Caco-2 (cell line): ENCODE measurements around the gene STUM. TPM values are rescaled to one million over a fixed set of nuclear protein-coding genes. Genes with fewer than 3 reads are reported as not detected.

ENCODE experiments used
- BruUV-seq: library from RNA; stranded (reverse); fragments of 400-500 nt; replicated peaks from 2 replicates; lab custom pipeline; 2021; lab: Mats Ljungman, UMichigan
- CTCF ChIA-PET: fragments of 300-600 bp; sonication (Branson Sonifier 250); formaldehyde crosslinking; loops from one replicate; lab custom pipeline; 2022; ENCODE audit warnings: antibody characterized with exemption; lab: Charles Lee
- POLR2A ChIA-PET: fragments of 300-600 bp; sonication (Branson Sonifier 250); formaldehyde crosslinking; loops from one replicate; lab custom pipeline; 2022; ENCODE audit warnings: antibody characterized with exemption; lab: Charles Lee
- DNase-seq, 2 experiments: peaks; one replicate each; pipeline versions ENCODE4 v3.0.0 to v3.0.0-alpha.2; 2020 to 2022
- H3K27me3 ChIP-seq: replicated peaks from 2 replicates; pipeline ENCODE4 v1.6.0; 2011; ENCODE audit warnings: low read length; ENCODE audit not compliant: control insufficient read depth, insufficient read depth
- H3K36me3 ChIP-seq: 2 replicates; pipeline ENCODE4 v1.5.1; 2011; ENCODE audit warnings: low read length; ENCODE audit not compliant: control insufficient read depth, insufficient read depth
- H3K4me1 ChIP-seq: fragments of 250-450 bp; sonication (Bioruptor Pico); 2 replicates; pipeline ENCODE4 v1.5.1; 2020; ENCODE audit warnings: mild to moderate bottlenecking
- H3K4me3 ChIP-seq: 2 replicates; pipeline ENCODE4 v1.5.1; 2011; ENCODE audit warnings: low read depth, mild to moderate bottlenecking, control low read depth, low read length
- H3K9me3 ChIP-seq: fragments of 250-450 bp; sonication (Bioruptor Pico); 2 replicates; pipeline ENCODE4 v1.5.1; 2020; ENCODE audit warnings: mild to moderate bottlenecking, moderate library complexity
- H3K27ac Mint-ChIP-seq: one replicate; pipeline ENCODE4 v1.8.0; 2022; ENCODE audit warnings: mixed read lengths; ENCODE audit not compliant: unreplicated experiment
- H3K27me3 Mint-ChIP-seq: one replicate; pipeline ENCODE4 v1.8.0; 2022; ENCODE audit warnings: mixed read lengths; ENCODE audit not compliant: insufficient read depth, unreplicated experiment
- H3K36me3 Mint-ChIP-seq: one replicate; pipeline ENCODE4 v1.8.0; 2022; ENCODE audit warnings: mild to moderate bottlenecking, mixed read lengths; ENCODE audit not compliant: insufficient read depth, unreplicated experiment
- H3K4me1 Mint-ChIP-seq: one replicate; pipeline ENCODE4 v1.8.0; 2022; ENCODE audit warnings: low read depth, mixed read lengths; ENCODE audit not compliant: unreplicated experiment
- H3K4me3 Mint-ChIP-seq: one replicate; pipeline ENCODE4 v1.8.0; 2022; ENCODE audit warnings: mild to moderate bottlenecking, moderate library complexity, mixed read lengths; ENCODE audit not compliant: unreplicated experiment
- H3K9me3 Mint-ChIP-seq: one replicate; pipeline ENCODE4 v1.8.0; 2022; ENCODE audit warnings: mixed read lengths; ENCODE audit not compliant: unreplicated experiment
- CTCF ChIP-seq, 2 experiments: fragments of 200-600 bp in 1 of 2; IDR thresholded peaks; 1 replicate in 1 of 2; 2 replicates in 1 of 2; pipeline versions ENCODE4 v1.5.1 to v1.8.0; 2011 to 2022; ENCODE audit warnings: antibody characterized with exemption in 1 of 2, control low read depth in 1 of 2, inconsistent platforms in 1 of 2, low read depth in 1 of 2, low read length in 1 of 2, mild to moderate bottlenecking in 1 of 2, moderate library complexity in 1 of 2; ENCODE audit not compliant: insufficient read depth in 1 of 2, severe bottlenecking in 1 of 2, unreplicated experiment in 1 of 2
- intact Hi-C: fragments of 100-400 bp; cut with micrococcal nuclease; formaldehyde crosslinking; loops from one replicate; pipeline ENCODE4 v1.10.0; 2022; ENCODE audit not compliant: unreplicated experiment
- total RNA-seq: library from RNA; stranded (reverse); gene quantifications from 2 replicates; pipeline ENCODE4 v1.2.3, GENCODE V29; 2022

The STUM gene
- total RNA-seq, 1 experiment from 2014 or later = 1.7 TPM

- Histone ChIP-seq H3K4me1 (peaks cover 29% of the 10 kb centered on the region), H3K9me3 (no peaks in the 10 kb centered on the region), H3K36me3 (no peaks in the 10 kb centered on the region), H3K27me3 (no peaks in the 10 kb centered on the region), H3K4me3 (no peak overlapping the region)
- Mint-ChIP-seq H3K4me1 (peaks cover 7% of the 10 kb centered on the region), H3K27ac (no peak overlapping the region), H3K27me3 (no peaks in the 10 kb centered on the region), H3K4me3 (no peak overlapping the region), H3K36me3 (peaks cover 4% of the 10 kb centered on the region), H3K9me3 (no peaks in the 10 kb centered on the region)
- peak; percentile 68 to 69 for DNase-seq
- no TSS peak for BruUV-seq
- ChIA-PET POLR2A (no interaction called here), CTCF (interaction anchor here (0.6 to 1.4 kb wide), 7 partner anchors 39 to 580 kb away, joined by 3 to 7 read pairs (median 4); partner anchors contain the start of genes PARP1 and STUM)
- intact Hi-C loops = no loop called here
- TF ChIP-seq CTCF (IDR thresholded peaks at IDR 0.05; ENCODE audit: insufficient read depth in 1 of 2, low read depth in 1 of 2, low read length in 1 of 2, severe bottlenecking in 1 of 2, unreplicated experiment in 1 of 2) = peak; percentile 87 to 89
Measured at GRCh38 chr1:226608699-226609505, 60.3 kb downstream of the STUM start.

GRCh38 chr1:226609836-226610455 is 61.4 kb downstream of the STUM start:
- Mint-ChIP-seq H3K27me3 (no peaks in the 10 kb centered on the region), H3K4me3 (no peak overlapping the region), H3K4me1 (peaks cover 6% of the 10 kb centered on the region), H3K9me3 (no peaks in the 10 kb centered on the region), H3K27ac (no peak overlapping the region), H3K36me3 (no peaks in the 10 kb centered on the region)
- DNase-seq = no peak
- CTCF ChIA-PET = interaction anchor here (0.6 to 1.4 kb wide), 4 partner anchors 40 to 728 kb away, joined by 3 to 5 read pairs (median 3); no protein-coding TSS in a partner anchor
- Histone ChIP-seq H3K4me3 (no peak overlapping the region), H3K27me3 (no peaks in the 10 kb centered on the region), H3K4me1 (peaks cover 23% of the 10 kb centered on the region), H3K9me3 (no peaks in the 10 kb centered on the region), H3K36me3 (no peaks in the 10 kb centered on the region)
- no TSS peak for BruUV-seq
- intact Hi-C loops = loop anchor here (5.0 kb wide), 1 partner anchor 188 kb away; no protein-coding TSS in a partner anchor
- TF ChIP-seq CTCF (IDR thresholded peaks at IDR 0.05; ENCODE audit: insufficient read depth in 1 of 2, low read depth in 1 of 2, low read length in 1 of 2, severe bottlenecking in 1 of 2, unreplicated experiment in 1 of 2) = no peak
- POLR2A ChIA-PET = no interaction called here

GRCh38 chr1:226610671-226611070 is 62.1 kb downstream of the STUM start:
- H3K27me3 Mint-ChIP-seq = no peaks in the 10 kb centered on the region
- H3K36me3 Mint-ChIP-seq = no peaks in the 10 kb centered on the region

More at GRCh38 chr1:226610671-226611070, 62.1 kb downstream of the STUM start:
- Histone ChIP-seq H3K36me3 (no peaks in the 10 kb centered on the region), H3K4me3 (no peak overlapping the region), H3K9me3 (no peaks in the 10 kb centered on the region), H3K4me1 (peaks cover 19% of the 10 kb centered on the region), H3K27me3 (no peaks in the 10 kb centered on the region)
- no peak for TF ChIP-seq CTCF (IDR thresholded peaks at IDR 0.05; ENCODE audit: insufficient read depth in 1 of 2, low read depth in 1 of 2, low read length in 1 of 2, severe bottlenecking in 1 of 2, unreplicated experiment in 1 of 2)
- Mint-ChIP-seq H3K9me3 (no peaks in the 10 kb centered on the region), H3K27ac (no peak overlapping the region), H3K4me1 (peaks cover 6% of the 10 kb centered on the region), H3K4me3 (no peak overlapping the region)
- POLR2A ChIA-PET = no interaction called here
- DNase-seq = no peak
- CTCF ChIA-PET = interaction anchor here (0.6 kb wide), 2 partner anchors 61 to 727 kb away, joined by 3 read pairs; no protein-coding TSS in a partner anchor
- intact Hi-C loops = loop anchor here (5.0 kb wide), 1 partner anchor 188 kb away; no protein-coding TSS in a partner anchor
- no TSS peak for BruUV-seq
